Gastrocnemius medialis (tissue), 4 donors: ENCODE measurements around the gene RPS6KB2.

Experiments
- POLR2A ChIP-seq, 2 donors: fragments of 450-650 bp; IDR thresholded peaks; one replicate each; pipeline ENCODE4 v1.6.1; 2017; ENCODE audit warnings: antibody characterized with exemption in 2 of 2, mild to moderate bottlenecking in 2 of 2, moderate library complexity in 2 of 2
- TF ChIP-seq, protein P1 (sequence below), 5 experiments: fragments of 450-650 bp in 3 of 5; fragments of 200-600 bp in 2 of 5; sonication (generic) in 2 of 5; IDR thresholded peaks in 4 of 5; conservative IDR thresholded peaks in 1 of 5; 1 replicate in 4 of 5; 2 replicates in 1 of 5; pipeline ENCODE4 v1.5.1; 2016 to 2019; ENCODE audit warnings: antibody characterized with exemption in 5 of 5, mild to moderate bottlenecking in 3 of 5, moderate library complexity in 3 of 5

GRCh38 chr11:67439321-67440228 lies 11.3 kb downstream of the RPS6KB2 start:
- TF ChIP-seq, protein P1, sequence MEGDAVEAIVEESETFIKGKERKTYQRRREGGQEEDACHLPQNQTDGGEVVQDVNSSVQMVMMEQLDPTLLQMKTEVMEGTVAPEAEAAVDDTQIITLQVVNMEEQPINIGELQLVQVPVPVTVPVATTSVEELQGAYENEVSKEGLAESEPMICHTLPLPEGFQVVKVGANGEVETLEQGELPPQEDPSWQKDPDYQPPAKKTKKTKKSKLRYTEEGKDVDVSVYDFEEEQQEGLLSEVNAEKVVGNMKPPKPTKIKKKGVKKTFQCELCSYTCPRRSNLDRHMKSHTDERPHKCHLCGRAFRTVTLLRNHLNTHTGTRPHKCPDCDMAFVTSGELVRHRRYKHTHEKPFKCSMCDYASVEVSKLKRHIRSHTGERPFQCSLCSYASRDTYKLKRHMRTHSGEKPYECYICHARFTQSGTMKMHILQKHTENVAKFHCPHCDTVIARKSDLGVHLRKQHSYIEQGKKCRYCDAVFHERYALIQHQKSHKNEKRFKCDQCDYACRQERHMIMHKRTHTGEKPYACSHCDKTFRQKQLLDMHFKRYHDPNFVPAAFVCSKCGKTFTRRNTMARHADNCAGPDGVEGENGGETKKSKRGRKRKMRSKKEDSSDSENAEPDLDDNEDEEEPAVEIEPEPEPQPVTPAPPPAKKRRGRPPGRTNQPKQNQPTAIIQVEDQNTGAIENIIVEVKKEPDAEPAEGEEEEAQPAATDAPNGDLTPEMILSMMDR (IDR thresholded peaks at IDR 0.05 in 4 of 5, conservative IDR thresholded peaks at IDR 0.05 in 1 of 5): no peak
- TF ChIP-seq POLR2A (IDR thresholded peaks at IDR 0.05): no peak
